Effector memory CD8-positive, alpha-beta T cell (primary cell): ENCODE measurements around the gene GAN.
"Not testable (repeated sequence)": the region's sequence is repeated elsewhere in the genome, so short reads cannot be mapped to it uniquely, and the experiment has no call there.

Source experiments
- ATAC-seq: fragments of 150-1000 bp; cut with Tn5 transposase; replicated peaks from 2 replicates; pipeline ENCODE4 v1.10.0; 2021; ENCODE audit warnings: mild to moderate bottlenecking, moderate library complexity
- DNase-seq, 3 experiments: peaks; one replicate each; pipeline ENCODE4 v3.0.0; 2021
- H3K27ac Mint-ChIP-seq, 2 donors: one replicate each; pipeline ENCODE4 v1.8.0; 2022; ENCODE audit warnings: mild to moderate bottlenecking in 2 of 2, mixed read lengths in 2 of 2, moderate library complexity in 2 of 2
- H3K27me3 Mint-ChIP-seq, 2 donors: one replicate each; pipeline ENCODE4 v1.8.0; 2022; ENCODE audit warnings: mixed read lengths in 2 of 2
- H3K36me3 Mint-ChIP-seq: one replicate; pipeline ENCODE4 v1.8.0; 2022; ENCODE audit warnings: mild to moderate bottlenecking, moderate library complexity, mixed read lengths; ENCODE audit not compliant: insufficient read depth
- H3K4me1 Mint-ChIP-seq, 2 donors: one replicate each; pipeline ENCODE4 v1.8.0; 2022; ENCODE audit warnings: low read depth in 2 of 2, mixed read lengths in 2 of 2
- H3K4me3 Mint-ChIP-seq, 2 donors: one replicate each; pipeline ENCODE4 v1.8.0; 2022; ENCODE audit warnings: mild to moderate bottlenecking in 2 of 2, mixed read lengths in 2 of 2, moderate library complexity in 2 of 2
- H3K9me3 Mint-ChIP-seq, 2 donors: one replicate each; pipeline ENCODE4 v1.8.0; 2022; ENCODE audit warnings: mixed read lengths in 2 of 2

GAN gene

DNA sequence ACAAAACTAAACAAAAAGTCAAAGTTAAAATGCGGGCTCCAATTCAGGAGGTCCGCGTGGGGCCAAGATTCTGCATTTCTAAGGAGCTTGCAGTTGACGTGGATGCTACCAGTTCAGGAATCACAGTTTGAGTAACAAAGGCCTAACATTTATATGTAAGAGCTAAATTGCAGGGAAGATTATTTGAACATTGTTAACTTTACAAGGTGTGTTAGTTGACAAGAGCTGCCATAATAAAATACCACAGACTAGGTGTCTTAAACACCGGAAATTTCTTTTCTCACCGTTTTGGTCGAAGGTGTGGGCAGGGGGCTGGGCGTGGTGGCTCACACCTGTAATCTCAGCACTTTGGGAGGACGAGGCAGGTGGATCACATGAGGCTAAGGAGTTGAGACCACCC lies 105.0 kb downstream of the GAN start:
- Mint-ChIP-seq H3K36me3 (no peaks in the 10 kb centered on the region), H3K27ac (no peak overlapping the region), H3K27me3 (no peaks in the 10 kb centered on the region), H3K4me3 (no peak overlapping the region), H3K4me1 (peaks cover 2 to 7% of the 10 kb centered on the region in 2 donors), H3K9me3 (no peaks in the 10 kb centered on the region)
- ATAC-seq (no peak), DNase-seq (no peak)

DNA sequence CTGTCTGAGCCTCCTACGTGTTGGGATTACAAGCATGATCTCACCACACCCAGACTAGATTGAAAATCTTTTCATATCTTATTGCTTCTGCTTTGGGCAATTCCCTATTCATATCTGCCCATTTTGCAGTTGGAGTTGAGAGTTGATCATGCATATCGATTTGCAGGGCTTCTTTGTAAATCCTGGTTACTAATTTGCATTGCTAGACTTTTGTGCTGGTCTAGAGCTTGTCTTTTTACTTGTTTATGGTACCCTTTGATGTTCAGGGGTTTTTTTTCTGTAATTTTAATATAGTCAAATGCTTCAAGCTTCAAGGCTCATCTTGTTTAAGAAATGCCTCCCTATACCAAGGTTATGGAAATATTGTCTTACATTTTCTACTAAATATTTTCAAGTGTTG lies 106.4 kb downstream of the GAN start:
- Mint-ChIP-seq H3K27me3 (no peaks in the 10 kb centered on the region), H3K36me3 (no peaks in the 10 kb centered on the region), H3K4me3 (no peak overlapping the region), H3K27ac (no peak overlapping the region), H3K4me1 (peaks cover 4 to 9% of the 10 kb centered on the region in 2 donors), H3K9me3 (no peaks in the 10 kb centered on the region)
- ATAC-seq: no peak
- DNase-seq: no peak

DNA sequence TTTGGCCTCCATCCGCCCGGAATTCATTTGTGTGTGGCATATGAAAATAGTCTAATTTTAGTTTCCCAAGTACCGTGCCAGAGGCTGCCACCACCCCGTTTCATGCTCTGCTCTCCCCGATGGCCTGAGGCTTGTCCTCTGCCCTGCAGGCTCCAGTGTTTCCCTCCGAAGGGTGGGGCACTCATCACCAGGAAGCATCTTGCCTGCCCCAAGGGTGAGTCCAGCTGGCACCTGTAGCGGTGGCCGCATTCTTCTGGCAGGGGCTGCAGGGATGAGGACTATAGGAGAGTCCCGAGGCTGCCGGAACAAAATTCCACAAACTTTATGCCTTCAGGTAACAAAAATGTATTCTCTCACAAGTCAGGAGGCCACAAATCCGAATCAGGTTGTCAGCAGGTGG lies 106.8 kb downstream of the GAN start:
- Mint-ChIP-seq H3K36me3 (no peaks in the 10 kb centered on the region), H3K4me1 (peaks cover 4 to 9% of the 10 kb centered on the region in 2 donors), H3K27me3 (no peaks in the 10 kb centered on the region), H3K9me3 (no peaks in the 10 kb centered on the region), H3K4me3 (no peak overlapping the region), H3K27ac (no peak overlapping the region)
- DNase-seq (no peak), ATAC-seq (no peak)

DNA sequence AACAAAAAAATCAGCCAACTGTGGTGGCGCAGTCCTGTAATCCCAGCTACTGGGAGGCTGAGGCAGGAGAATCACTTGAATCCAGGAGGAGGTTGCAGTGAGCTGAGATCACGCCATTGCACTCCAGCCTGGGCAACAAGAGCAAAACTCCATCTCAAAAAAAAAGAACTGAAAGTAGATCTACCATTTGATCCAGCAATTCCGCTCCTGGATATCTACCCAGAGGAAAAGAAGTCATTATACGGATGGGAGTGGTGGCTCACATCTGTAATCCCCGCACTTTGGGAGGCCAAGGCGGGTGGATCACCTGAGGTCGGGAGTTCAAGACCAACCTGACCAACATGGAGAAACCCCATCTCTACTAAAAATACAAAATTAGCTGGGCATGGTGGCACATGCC lies 107.4 kb downstream of the GAN start:
- H3K36me3 Mint-ChIP-seq, H3K4me1 Mint-ChIP-seq, H3K27me3 Mint-ChIP-seq, ATAC-seq, DNase-seq, H3K4me3 Mint-ChIP-seq, H3K9me3 Mint-ChIP-seq, H3K27ac Mint-ChIP-seq: not testable (repeated sequence)

DNA sequence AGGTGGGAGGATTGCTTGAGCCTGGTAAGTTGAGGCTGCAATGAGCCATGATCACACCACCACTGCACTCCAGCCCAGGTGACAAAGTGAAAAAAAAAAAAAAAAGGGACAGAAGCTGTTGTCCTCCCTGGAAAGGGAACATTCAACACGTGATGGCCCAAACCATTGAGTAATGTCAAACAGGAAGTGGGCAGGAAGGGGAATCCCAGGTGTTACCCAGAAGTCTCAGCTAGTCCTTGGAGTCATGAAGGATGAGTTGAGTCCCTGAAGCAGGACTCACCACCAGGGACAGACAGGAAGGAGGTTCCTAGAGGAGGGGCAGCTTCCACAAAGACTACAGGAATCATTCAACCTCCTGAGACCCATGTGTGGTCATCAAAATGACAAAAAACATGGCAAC lies 110.0 kb downstream of the GAN start:
- Mint-ChIP-seq H3K27me3 (peaks cover 0 to 6% of the 10 kb centered on the region in 2 donors), H3K27ac (peak overlapping the region; percentile 9 to 81), H3K4me1 (peaks cover 9 to 12% of the 10 kb centered on the region in 2 donors), H3K4me3 (peak overlapping the region in 1 of 2 donors; percentile 7), H3K9me3 (no peaks in the 10 kb centered on the region), H3K36me3 (no peaks in the 10 kb centered on the region)
- DNase-seq (no peak), ATAC-seq (peak; percentile 66)

DNA sequence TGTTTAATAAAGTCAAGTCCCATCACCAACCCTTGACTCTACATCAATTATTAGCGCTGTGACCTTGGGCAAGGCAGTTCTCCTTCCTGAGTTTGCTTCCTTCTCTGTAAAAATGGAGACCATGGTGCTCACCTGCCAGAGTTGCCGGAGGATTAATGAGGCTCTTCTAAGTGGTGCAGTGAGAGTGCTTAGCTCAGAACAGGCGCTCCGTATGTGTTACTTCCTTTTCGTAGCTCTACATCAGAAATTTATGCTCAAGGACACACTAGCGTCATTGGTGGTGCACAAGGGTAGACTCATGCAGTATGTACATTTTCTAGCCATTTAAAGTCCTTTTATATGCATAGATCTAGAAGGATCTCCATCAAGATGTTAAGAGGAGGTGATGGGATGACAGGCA lies 112.5 kb downstream of the GAN start:
- Mint-ChIP-seq H3K4me1 (peaks cover 9 to 12% of the 10 kb centered on the region in 2 donors), H3K27ac (no peak overlapping the region), H3K36me3 (no peaks in the 10 kb centered on the region), H3K9me3 (no peaks in the 10 kb centered on the region), H3K27me3 (peaks cover 0 to 6% of the 10 kb centered on the region in 2 donors), H3K4me3 (no peak overlapping the region)
- DNase-seq (no peak), ATAC-seq (no peak)

DNA sequence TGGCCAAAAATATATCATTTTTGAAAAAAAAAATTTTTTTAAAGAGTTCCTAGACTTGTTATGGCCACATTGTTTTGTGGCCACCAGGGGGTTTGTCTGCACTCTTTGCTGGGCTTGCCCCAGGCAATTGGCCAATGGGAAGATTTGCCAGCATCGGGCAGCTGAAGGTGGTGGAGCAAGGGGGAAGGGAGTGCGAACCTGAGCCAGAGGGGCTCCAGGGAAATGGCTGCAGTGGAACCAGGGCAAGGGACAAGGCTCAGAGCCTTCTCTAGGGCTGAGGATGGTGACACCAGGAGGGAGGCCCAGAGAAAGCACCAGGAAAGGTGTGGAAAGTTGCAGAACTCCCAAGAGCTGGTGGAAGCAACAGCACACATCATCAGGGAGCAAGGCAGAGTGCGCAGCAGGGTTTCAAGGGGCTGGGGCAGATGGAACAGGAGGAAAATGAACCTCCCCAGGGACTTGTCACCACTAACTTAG lies 114.3 kb downstream of the GAN start:
- no peaks in the 10 kb centered on the region for H3K36me3 Mint-ChIP-seq
- no peaks in the 10 kb centered on the region for H3K9me3 Mint-ChIP-seq
- ATAC-seq (peak; percentile 51), DNase-seq (peak in 1 of 3 experiments; percentile 8)
- peak overlapping the region in 1 of 2 donors; percentile 79 for H3K27ac Mint-ChIP-seq
- H3K4me1 Mint-ChIP-seq: peaks cover 9 to 12% of the 10 kb centered on the region in 2 donors
- H3K27me3 Mint-ChIP-seq: peaks cover 0 to 6% of the 10 kb centered on the region in 2 donors
- no peak overlapping the region for H3K4me3 Mint-ChIP-seq

DNA sequence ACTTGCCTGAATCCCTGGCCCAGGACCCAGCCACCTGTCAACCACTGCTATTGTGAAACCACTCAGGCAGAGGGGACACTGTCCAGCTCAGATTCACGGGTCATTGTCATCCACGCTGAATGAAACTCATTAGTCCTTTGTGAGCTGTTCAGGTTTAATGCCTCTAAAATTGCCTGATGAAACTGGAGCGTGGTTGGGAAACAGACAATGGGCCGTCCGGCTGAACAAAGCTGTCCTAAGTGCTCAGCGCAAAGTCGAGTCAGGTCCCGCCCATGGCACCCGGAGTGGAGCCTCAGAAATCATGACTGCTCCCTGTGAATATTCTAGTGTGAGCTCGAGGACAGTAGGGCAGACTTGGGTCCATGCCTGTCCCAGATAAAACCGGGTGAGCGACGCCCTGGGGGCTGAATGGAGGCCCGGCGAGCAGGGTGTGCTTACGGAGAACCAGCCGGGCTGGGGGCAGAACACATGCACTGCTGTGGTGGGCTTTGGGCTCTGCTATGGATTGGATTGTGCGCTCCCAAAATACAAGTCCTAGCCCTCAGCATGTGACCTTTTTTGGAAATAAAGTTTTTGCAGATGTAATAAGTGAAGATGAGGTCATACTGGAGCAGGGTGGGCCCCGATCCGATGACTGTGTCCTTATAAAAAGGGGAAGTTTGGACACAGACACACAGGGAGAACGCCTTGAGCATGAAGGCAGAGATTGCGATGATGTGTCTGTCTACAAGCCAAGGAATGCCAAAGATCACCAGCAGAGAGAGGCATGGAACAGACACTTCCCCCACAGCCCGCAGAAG lies 117.0 kb downstream of the GAN start:
- ATAC-seq (no peak), DNase-seq (no peak)
- Mint-ChIP-seq H3K9me3 (no peaks in the 10 kb centered on the region), H3K4me1 (peaks cover 3 to 5% of the 10 kb centered on the region in 2 donors), H3K4me3 (no peak overlapping the region), H3K27ac (peak overlapping the region in 1 of 2 donors; percentile 44), H3K27me3 (peaks cover 0 to 6% of the 10 kb centered on the region in 2 donors), H3K36me3 (no peaks in the 10 kb centered on the region)

DNA sequence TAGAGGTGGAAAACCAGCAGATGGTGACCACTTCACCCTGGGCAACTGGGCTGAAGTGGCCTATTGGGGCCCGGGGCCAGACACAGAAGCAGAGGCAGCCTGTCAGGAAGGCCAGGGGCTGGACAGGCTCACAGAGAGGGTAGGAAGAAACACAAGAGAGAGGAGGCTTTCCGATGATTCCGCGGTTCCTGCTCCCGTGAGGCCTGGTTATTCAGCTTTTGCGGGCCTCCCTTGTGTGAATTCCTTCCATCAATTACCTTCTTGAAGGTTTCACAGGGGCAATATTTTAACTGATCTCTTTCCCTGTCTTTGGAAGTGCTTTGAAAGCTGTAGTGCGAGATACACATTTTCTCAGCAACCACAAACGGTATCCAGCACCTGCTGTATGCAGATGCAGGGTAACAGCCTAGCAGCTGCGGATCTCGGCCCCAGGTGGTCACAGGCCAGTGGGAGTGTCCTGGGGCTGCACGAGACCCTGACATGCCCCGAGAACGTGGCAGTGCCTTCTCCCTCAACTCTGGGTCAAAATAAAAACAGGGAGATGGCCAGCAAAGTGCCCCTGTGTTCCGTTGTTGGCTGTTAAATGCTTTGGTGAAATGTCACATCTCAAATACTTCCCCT lies 118.3 kb downstream of the GAN start:
- no peak for ATAC-seq
- Mint-ChIP-seq H3K4me1 (peaks cover 6 to 12% of the 10 kb centered on the region in 2 donors), H3K36me3 (no peaks in the 10 kb centered on the region), H3K27ac (no peak overlapping the region), H3K27me3 (peaks cover 0 to 6% of the 10 kb centered on the region in 2 donors), H3K9me3 (no peaks in the 10 kb centered on the region), H3K4me3 (no peak overlapping the region)
- DNase-seq: no peak

DNA sequence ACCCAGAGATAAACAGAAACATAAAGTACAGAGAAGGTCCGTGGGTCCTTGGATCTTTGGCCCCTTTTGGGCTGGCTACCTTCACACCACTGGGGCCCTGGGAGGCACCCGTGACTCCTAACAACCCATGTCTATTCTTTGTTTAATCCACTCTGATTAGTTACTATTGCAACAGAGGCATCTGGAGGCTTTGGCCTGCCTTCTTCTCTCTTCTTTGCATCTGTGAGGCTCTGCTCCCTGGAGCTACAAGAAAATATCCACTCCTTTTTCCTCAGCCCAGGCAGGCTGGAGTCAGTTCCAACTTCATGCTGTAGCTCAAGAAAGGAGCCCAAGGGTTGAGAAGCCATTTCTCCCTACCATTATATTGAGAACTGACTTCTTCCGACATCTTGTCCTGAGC lies 120.3 kb downstream of the GAN start:
- DNase-seq (no peak), ATAC-seq (no peak)
- Mint-ChIP-seq H3K9me3 (no peaks in the 10 kb centered on the region), H3K36me3 (peaks cover 3% of the 10 kb centered on the region), H3K4me1 (peaks cover 7 to 18% of the 10 kb centered on the region in 2 donors), H3K4me3 (no peak overlapping the region), H3K27ac (no peak overlapping the region), H3K27me3 (no peaks in the 10 kb centered on the region)

DNA sequence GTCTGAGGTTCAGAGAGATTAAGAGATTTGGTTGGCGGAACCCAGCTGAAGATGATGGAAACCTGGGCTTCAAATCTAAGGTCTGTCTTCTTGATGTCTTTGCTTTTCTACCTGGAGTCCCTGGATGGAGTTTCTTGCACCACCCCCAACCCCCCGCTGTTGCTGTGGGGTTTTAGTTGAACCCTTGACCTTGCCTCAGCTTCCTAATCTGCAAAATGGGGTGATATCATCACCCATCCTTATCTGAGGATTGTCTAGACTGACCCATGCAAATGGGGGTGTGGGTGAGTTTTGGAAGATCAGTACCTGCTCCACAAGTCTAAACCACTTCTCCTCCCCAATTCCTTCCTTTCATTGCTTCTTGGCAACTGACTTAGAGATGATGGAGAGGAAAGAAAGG lies 120.8 kb downstream of the GAN start:
- Mint-ChIP-seq H3K4me1 (peaks cover 7 to 18% of the 10 kb centered on the region in 2 donors), H3K36me3 (peaks cover 3% of the 10 kb centered on the region), H3K4me3 (no peak overlapping the region), H3K27me3 (no peaks in the 10 kb centered on the region), H3K9me3 (no peaks in the 10 kb centered on the region), H3K27ac (no peak overlapping the region)
- ATAC-seq (no peak), DNase-seq (no peak)

DNA sequence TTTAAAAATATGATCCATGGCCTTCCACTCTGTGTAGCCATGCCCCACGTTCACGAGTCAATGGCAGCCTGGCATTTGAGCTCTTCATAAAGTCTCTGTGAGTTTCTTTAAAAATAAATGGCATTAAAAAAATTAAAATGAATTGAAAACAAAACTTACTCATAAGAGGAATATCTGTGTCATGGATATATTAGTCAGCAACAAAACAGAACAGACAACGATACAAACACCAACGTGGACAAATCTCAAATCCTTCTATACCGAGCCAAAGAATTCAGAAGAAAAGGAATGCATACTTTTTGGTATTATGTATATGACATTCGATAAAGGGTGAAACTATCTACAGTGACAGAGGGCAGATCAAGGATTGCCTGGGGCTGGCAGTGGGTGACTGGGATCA lies 121.6 kb downstream of the GAN start:
- DNase-seq (no peak), ATAC-seq (no peak)
- H3K4me1 Mint-ChIP-seq: peaks cover 8 to 18% of the 10 kb centered on the region in 2 donors
- no peak overlapping the region for H3K27ac Mint-ChIP-seq
- H3K27me3 Mint-ChIP-seq: no peaks in the 10 kb centered on the region
- no peaks in the 10 kb centered on the region for H3K9me3 Mint-ChIP-seq
- H3K36me3 Mint-ChIP-seq: peaks cover 3% of the 10 kb centered on the region
- H3K4me3 Mint-ChIP-seq: no peak overlapping the region

DNA sequence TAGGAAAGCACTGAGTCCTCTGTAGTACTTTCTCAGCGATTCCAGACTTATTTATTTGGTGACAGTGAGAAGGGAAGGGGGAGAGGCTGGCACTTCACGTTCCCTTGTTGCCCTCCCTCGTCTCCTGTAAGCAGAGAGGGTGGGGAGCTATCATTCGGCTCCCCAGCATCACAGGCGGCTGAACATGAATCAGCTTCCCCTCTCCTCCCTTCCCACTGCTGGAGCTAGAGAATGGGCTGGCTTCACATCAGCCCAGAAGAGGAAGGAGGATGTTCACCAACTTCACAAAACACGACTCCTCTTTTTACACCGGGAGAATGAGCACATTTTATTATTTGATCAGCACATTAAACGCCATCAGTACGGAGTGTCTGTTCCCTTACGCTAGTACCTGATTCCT lies 123.1 kb downstream of the GAN start:
- no peak for ATAC-seq
- Mint-ChIP-seq H3K27me3 (no peaks in the 10 kb centered on the region), H3K36me3 (peaks cover 6% of the 10 kb centered on the region), H3K9me3 (no peaks in the 10 kb centered on the region), H3K27ac (peak overlapping the region in 1 of 2 donors; percentile 88), H3K4me1 (peaks cover 14 to 25% of the 10 kb centered on the region in 2 donors), H3K4me3 (no peak overlapping the region)
- no peak for DNase-seq
